NCI-H2107 (cell line): ENCODE results near the gene DNMT1.
A peak's percentile ranks its signal among the peaks of the same experiment; 100 is the strongest.

ENCODE experiments used
- DNase-seq: peaks from one replicate; lab custom pipeline; 2025; lab: John Stamatoyannopoulos, UW

DNMT1 gene

DNA sequence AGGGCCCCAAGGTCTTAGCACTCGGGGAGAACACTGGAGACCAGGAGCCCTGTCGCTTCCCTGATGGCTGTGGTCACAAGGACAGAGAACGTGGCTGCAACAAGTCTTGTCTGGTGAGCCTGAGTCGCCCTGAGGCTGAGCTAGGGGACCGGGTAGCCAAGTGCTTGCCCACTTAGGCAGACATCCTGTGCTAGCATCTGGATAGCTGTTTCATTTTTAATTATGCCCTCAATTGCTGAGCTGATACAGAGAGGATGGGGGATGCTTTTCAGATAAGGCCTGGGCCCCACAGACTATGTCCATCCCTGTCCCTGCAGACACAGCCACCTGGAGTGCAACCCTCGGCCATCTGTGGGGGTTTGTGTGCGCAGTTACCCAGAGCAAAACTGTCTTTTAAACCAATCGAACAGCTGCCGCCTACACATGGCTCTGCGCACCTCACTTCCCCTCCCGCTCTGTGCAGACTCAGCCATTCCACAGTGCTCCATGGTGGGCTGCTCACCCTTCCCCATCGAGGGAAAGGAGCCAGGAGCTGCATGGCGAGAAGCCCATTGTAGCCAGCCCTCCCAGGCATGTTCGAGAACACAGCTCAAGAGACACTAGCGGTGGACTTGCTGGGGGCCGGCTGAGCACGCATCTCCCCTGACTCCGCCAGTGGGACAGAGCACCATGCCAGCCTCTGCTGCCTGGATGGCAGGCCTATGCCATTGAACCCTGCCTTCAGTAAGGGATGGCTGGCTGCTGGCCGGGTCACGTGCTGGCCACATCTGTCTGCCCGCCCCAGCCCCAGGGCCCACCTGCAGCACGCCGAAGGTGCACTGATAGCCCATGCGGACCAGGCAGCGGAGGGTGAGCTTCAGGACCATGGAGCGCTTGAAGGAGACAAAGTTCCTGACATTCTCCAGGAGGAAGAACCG is 55.6 kb downstream of the DNMT1 start:
- DNase-seq: no peak

DNA sequence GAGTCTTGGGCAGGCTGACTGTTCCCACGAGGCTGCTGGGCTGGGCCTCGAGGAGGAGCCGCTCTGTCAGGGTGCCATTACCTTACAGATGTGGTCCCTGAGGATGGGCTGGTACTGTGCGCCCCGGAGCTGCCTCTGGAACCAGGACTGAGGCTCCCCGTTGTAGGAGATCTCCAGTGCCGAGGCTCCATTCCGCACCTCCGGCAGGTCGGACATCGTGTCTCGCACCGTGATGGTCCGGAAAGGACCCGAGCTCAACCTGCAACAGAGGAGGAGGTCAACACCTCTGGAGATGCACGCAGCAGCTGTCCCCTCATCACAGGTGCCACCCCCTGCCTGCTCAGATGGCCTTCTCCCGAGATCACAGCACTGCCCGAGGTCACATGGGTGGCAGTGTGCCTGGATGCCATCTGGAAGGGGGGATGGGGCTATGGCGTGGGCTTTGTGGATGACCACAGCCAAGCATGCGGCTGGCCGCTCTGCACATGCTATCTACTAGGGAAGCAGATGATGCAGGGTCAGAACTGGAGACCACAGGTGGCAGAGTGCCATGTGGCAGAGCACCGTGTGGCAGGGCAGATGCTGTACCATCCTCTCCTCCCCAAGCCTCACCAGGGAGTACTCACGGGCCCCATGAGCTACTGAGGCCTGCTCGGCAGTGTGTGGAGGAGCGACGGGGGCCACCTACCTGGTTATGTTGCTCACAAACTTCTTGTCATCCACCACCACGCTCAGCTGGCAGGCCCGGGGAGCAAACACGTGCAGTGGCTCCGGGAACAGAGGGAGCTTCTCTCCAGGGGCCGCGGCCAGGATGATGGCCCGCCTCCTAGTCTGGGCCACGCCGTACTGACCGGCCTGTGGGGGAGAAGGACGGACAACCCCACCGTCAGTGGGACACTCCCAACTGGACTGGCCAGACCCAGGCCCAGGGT is 56.7 kb downstream of the DNMT1 start:
- no peak for DNase-seq

DNA sequence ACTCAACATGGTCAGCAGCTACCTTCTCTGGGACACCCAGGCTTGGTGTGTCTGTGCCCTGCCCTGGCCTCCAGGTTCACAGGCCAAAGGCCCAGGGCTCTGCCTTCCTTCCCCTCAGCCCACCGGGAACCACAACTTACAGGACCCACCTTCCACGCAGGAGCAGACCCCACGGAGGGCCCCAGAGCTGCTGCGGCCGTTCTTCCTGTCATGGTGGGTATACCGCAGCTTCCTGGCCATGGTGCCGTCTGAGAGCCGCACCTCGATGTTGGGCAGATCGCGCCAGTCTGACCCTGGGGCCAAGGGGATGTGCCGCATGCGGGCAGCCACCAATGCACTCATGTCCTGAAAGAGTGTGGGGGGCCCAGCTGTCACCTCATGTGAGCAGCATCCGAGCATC is 57.8 kb downstream of the DNMT1 start:
- no peak for DNase-seq

DNA sequence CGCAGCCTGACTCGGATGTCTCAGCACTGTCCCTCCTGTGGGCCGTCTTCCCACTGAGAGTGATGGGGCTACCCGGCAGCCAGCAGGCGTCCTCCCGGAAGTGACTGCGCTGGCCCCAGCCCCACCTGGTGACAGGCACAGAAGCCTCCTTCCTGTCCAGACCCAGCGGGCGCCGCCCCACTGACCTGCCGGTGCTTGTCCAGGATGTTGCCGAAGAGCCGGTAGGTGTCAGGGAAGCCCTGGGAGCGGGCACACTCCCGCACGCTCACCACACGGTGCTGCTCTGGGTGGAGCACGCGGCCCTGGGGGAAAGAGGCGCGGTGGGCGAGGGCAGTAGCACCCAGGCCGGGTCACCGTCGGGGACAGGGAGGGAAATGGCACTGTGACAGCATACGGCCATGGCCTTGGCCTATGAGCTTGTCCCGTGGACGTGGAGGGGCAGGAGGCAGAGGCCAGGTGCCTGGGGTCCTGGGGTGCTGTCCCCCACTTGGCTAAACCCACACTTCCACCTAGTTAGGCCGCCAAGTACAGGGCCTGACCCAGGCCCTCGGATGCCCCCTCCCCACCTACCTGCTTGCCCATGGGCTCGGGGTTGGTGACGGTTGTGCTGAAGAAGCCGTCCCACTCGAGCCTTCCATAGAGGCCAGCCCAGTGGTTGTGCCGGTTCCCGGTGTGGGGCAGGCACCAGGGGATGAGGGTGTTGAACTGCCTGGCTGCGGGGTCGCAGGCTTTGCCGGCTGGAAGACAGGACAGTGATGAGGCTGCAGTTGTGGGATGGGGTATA is 59.0 kb downstream of the DNMT1 start:
- no peak for DNase-seq

DNA sequence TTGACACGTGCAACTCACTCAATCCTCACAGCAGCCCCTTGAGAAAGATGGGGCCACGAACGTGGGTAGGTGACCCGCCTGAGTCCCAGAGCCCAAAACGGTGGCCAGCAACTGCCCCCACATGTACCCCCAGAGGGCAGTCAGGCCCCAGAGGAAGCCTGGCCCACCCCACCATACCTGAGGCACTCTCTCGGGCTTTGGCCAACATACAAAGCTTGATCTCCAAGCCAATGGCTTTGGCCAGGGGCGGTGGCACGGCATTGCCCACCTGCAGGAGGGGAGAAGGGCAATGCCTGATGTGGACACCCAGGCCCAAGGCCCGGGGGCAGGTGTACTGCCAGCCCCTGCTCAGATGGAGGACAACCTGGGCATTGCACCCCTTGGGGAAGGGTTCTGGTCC is 60.7 kb downstream of the DNMT1 start:
- no peak for DNase-seq

DNA sequence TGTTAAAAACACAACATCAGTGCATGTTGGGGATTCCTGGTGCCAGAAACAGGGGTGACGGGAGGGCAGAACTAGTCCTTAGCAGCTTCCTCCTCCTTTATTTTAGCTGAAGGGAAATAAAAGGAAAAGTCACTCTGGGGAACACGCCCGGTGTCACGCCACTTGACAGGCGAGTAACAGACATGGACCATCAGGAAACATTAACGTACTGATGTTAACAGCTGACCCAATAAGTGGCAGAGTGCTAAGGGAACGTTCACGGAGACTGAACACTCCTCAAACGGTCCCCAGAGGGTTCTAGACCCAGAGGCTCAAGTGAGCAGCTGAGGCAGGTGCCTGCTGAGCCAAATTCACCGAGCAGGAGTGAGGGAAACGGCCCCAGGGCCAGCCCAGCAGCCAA is 61.2 kb downstream of the DNMT1 start:
- DNase-seq: peak; percentile 72

DNA sequence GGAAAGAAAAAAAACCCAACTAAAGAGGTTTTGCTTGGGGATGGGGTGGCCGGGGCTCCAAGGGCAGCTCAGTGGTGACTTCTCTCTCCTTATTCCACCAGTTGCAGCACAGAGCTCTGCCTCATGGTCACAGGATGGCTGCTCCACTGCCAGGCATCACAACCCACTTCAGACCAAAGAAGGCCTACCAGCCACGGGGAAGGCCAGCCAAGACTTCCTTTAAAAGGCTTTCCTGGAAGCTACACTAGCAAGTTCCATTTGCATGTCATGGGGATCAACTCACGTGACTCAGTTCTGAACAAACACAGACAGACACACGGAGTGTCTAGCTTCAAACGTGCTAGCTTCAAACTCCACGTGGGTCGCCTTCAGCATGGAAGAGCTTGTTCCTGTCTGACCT is 61.8 kb downstream of the DNMT1 start:
- no peak for DNase-seq

DNA sequence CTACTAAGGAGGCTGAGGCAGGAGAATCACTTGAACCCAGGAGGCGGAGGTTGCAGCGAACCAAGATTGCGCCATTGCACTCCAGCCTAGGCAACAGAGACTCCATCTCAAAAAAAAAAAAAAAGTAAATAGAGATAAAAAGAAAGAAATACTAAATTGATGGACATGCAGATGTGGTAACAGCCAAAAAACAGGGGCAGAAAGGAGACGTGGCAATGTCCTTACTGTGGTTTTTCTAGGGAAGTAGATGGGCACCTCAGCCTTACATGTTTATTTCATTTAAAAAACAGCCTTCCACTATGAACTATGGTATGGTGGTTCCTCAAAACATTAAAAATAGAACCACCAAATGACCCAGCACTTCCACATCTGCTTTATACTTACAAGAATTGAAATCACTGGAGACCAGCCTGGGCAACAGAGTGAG is 68.5 kb downstream of the DNMT1 start:
- DNase-seq: no peak

DNA sequence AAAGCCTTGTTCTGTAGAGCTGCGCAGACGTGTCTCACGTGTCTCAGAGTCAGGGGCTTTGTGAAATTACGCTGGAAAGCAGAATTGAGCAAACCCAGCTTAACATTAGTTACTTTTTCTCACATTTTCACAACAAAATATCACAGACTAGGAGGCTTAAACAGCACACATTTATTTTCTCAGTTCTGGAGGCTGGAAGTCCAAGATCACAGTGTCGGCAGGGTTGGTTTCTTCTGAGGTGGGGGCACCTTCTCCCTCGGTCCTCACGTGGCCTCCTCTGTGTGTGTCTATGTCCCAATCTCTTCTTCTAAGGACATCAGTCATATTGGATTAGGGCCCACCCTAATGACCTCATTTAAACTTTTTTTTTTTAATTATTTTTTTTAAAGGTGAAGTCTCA is 70.3 kb downstream of the DNMT1 start:
- no peak for DNase-seq

DNA sequence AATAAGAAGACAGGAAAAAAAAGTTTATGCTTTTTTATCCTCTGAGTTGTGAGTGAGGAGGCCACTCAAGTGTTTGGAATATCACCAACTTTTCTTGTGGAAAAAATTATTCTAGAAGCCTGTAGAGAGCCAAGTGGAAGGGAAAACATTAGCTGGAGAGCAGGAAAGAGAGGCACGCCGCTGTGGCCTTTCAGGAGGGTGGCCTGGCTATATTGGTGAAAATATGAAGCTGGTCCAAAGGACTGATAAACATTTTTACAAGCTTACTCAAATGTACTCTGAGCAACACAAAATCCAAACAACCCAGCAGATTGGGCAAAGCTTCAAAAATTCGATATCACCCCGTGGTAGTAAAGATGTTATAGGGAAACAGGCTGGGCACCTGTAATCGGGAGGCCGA is 72.7 kb downstream of the DNMT1 start:
- no peak for DNase-seq

DNA sequence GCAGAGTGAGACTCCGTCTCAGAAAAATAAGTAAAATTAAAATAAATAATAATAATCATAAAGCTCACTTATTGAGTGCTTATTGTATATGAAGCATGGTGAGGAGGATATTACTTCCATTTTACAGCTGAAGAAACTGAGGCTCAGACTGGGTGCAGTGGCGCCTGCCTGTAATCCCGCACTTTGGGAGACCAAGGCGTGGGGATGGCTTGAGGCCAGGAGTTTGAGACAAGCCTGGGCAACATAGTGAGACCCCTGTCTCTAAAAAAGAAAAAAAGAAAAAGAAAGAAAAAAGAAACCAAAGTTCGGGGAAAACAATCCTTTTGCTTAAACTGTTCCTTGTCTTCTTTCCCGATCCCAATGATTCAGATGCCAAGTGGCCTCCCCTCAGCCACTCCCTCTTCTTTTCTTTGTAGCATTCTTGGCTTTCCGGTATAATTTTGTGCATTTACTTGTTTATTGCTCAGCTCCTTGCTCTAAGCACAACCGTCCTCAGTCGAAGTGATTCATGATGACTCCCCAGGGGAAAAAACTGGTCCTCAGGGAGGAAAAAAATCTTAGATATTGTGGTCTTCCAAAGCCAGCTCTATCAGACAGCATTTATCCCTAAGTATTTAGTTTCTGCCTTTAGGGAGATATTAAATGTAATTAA is 74.1 kb downstream of the DNMT1 start:
- DNase-seq: no peak

DNA sequence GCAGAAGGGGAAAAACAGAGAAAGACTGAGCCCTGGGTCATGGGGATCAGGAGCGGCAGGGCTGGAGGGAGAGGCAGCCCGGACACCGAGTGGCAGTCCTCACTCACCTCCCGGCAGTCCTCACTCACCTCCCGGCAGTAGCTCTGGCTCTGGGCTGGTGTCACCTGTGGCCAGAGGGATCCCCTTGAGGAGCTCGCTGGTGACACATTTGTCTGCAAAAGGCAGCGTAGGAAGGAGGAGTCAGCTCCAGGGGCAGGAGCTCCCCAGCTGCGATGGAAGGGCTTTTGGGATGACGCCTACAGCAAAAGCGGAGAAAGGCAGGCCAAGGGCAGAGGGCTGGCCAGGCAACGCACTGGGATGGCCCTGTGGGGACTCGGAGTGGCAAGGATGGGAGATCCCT is 75.8 kb downstream of the DNMT1 start:
- no peak for DNase-seq

DNA sequence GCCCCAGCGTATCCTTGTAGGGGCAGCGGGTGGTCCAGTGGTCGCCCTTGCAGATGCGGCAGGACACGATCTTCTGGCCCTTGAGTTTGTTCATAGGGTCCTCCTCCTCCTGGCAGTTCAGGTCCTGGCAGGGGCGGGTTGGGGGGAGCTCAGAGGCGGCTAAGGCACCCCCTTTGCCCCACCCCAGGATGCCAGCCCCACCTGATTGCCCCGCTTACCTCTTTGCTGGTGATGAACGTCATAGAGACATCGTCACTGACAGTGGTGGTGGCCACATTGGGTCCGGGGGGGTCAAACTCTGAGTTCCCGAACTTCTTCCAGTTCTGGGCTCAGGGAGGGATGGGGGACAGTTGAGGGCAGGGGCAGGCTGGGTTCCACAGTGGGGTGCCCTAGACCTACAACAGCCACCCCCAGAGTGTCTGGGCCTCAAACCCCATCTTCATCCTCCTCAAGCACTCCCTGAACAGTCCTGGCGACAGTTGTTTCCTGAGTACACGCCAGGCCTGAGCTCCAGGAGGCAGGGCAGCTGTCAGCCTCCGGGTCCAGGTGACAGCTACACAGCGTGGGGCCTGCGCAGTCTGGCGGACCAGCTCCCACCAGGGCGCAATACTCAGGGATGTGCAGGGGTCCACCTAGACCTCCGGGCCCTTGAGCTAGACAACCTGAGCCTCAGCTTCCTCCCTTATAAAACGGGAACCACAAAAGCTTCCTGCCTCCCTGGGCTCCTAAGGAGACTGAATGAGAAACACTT is 77.7 kb downstream of the DNMT1 start:
- DNase-seq: no peak

DNA sequence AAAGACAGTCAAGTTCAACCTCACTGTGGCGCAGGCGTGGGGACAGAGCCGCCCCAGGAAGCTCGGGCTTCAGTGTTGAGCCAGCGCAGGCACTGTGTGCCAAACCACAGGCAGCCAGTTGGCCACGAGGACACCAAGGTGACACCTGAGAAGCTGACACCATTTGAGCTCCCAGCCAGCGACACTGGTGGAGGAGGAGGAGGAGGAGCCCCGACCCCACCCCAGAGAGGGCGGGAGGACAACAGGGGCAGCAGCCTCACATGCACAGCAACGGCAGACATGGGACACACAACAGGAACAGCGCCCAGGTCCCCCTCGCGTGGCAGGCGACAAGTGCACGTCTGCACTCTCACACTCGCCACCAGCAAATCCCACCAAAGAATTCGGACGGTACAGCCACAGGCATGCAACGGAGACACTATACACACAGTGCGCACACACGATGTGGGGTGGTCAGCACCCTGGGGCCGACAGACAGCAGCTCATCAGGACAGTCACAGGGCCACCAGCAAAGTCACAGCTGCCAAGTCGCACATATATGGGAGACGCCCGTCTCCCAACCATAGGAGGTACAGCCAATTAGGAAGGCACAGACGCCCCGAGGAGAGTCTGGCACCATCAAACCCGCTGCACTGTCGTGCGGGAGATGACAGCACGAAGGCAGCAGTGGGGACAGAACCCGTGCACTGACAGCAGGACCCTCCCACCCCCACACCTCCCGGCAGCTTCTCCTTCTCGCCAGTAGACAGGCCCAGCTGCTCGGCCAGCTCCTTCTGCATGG is 78.5 kb downstream of the DNMT1 start:
- DNase-seq: no peak

DNA sequence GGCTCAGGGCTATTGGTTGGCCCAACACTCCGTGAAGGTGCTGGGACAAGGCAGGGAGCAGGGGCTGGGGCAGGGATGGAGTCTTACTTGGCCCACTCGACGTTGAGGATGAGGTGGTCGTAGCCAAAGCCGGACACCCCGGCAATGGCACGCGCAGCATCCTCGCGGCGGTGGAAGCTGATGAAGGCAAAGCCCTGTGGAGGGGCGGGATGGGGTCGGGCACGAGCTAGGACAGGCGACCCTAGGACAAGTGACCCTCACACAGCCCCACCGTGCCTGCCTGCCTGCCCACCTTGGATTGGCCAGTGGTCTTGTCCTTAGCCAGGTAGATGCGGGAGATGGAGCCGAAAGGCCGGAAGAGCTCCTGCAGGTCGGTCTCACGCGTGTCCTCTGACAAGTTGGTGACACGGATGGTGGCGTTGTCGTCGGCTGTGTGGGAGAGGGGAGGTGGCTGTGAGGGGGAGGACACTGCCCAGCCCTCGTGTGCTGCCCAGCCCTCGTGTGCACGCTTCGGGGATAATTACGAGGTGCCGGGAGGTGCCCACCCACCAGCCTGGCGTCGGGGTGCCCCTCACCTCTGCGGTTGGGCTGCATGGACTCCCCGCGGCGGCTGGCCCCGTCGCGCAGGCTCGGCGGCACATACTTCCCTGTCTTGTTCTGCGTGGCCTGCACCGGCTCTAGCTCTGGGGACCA is 79.2 kb downstream of the DNMT1 start:
- DNase-seq: no peak

DNA sequence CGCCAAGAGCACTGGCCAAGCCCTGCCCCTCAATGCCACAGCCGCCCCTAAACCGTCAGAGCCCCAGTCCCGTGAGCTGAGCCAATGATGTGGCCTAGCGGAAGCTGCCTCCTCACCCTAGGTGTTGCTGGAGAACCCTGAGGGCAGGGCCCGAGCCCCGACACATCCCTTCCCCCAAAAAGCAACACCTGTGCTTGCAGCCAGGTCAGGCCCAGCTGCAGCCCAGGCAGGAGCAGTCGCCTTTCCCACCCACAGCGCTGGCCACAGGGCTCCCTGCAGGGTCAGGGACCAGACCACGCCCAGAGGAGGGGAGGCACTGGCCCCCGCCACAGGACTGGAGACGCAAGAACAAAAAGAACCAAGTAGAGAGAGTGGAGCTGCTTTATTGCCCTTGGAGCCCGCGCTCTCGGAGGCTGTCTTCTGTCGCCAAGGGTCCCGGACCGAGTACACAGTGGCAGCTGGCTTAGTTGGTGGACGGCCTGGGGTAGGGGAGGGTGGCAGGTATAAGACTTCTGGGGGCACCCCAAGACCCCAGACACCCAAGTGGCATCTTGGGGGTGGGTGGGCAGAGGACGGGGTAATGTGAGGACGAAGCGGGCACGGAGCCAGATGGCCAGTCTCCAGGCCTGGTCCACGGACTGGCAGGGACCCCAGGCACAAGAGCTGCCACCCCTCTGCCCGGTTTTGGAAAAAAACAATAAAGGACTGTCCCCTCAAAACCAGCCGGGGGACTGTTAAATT is 79.9 kb downstream of the DNMT1 start:
- no peak for DNase-seq

DNA sequence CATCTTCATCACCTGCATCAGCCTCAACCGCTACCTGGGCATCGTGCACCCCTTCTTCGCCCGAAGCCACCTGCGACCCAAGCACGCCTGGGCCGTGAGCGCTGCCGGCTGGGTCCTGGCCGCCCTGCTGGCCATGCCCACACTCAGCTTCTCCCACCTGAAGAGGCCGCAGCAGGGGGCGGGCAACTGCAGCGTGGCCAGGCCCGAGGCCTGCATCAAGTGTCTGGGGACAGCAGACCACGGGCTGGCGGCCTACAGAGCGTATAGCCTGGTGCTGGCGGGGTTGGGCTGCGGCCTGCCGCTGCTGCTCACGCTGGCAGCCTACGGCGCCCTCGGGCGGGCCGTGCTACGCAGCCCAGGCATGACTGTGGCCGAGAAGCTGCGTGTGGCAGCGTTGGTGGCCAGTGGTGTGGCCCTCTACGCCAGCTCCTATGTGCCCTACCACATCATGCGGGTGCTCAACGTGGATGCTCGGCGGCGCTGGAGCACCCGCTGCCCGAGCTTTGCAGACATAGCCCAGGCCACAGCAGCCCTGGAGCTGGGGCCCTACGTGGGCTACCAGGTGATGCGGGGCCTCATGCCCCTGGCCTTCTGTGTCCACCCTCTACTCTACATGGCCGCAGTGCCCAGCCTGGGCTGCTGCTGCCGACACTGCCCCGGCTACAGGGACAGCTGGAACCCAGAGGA is 80.6 kb downstream of the DNMT1 start:
- DNase-seq: no peak

DNA sequence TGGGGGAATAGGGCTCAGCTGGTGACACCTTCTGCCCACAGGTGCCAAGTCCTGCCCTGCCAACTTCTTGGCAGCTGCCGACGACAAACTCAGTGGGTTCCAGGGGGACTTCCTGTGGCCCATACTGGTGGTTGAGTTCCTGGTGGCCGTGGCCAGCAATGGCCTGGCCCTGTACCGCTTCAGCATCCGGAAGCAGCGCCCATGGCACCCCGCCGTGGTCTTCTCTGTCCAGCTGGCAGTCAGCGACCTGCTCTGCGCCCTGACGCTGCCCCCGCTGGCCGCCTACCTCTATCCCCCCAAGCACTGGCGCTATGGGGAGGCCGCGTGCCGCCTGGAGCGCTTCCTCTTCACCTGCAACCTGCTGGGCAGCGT is 81.2 kb downstream of the DNMT1 start:
- DNase-seq: no peak
